Activated CD4-positive, alpha-beta T cell treated with anti-CD3 and anti-CD28 coated beads for 36 hours (primary cell): Measurements from ENCODE around the gene ZSCAN5B. TPM values are rescaled to one million over a fixed set of nuclear protein-coding genes. Genes with fewer than 3 reads are reported as not detected.

Source experiments
- ATAC-seq: fragments of 200-7000 bp; cut with Tn5 transposase; one replicate; pipeline ENCODE4 v1.10.0; 2021; ENCODE audit warnings: mild to moderate bottlenecking, moderate library complexity
- CTCF ChIA-PET: fragments of 350-600 bp; sonication (Branson Sonifier 250); formaldehyde crosslinking; loops from one replicate; lab custom pipeline; 2021; ENCODE audit warnings: antibody characterized with exemption; lab: Charles Lee
- POLR2A ChIA-PET: fragments of 350-600 bp; sonication (Branson Sonifier 250); formaldehyde crosslinking; loops from one replicate; lab custom pipeline; 2021; ENCODE audit warnings: antibody characterized with exemption, inconsistent platforms; lab: Charles Lee
- DNase-seq: peaks from one replicate; pipeline ENCODE4 v3.0.0-alpha.2; 2020
- H3K27ac Mint-ChIP-seq: one replicate; pipeline ENCODE4 v1.8.0; 2021; ENCODE audit warnings: mixed read lengths
- H3K27me3 Mint-ChIP-seq: one replicate; pipeline ENCODE4 v1.8.0; 2021; ENCODE audit warnings: mixed read lengths
- H3K36me3 Mint-ChIP-seq: one replicate; pipeline ENCODE4 v1.8.0; 2021; ENCODE audit warnings: low read depth, mixed read lengths
- H3K4me1 Mint-ChIP-seq: one replicate; pipeline ENCODE4 v1.8.0; 2021; ENCODE audit warnings: mixed read lengths
- H3K4me3 Mint-ChIP-seq: one replicate; pipeline ENCODE4 v1.8.0; 2021; ENCODE audit warnings: mild to moderate bottlenecking, moderate library complexity, mixed read lengths
- H3K9me3 Mint-ChIP-seq: one replicate; pipeline ENCODE4 v1.8.0; 2021; ENCODE audit warnings: low read depth, mixed read lengths
- intact Hi-C, 2 experiments: fragments of 100-400 bp; cut with DNase I in 1 of 2; cut with micrococcal nuclease in 1 of 2; formaldehyde crosslinking; loops; one replicate each; pipeline versions ENCODE4 v1.14.2 to v1.15.1; 2022 to 2024; cut with DNase I, micrococcal nuclease
- total RNA-seq, 2 experiments: library from RNA; stranded (reverse); gene quantifications; one replicate each; pipeline ENCODE4 v1.2.3, GENCODE V29; 2021

ZSCAN5B gene
- total RNA-seq, 2 experiments from 2014 or later = not detected

- Mint-ChIP-seq H3K4me1 (peaks cover 31% of the 10 kb centered on the region), H3K27me3 (no peaks in the 10 kb centered on the region), H3K27ac (no peak overlapping the region), H3K9me3 (no peaks in the 10 kb centered on the region), H3K4me3 (no peak overlapping the region), H3K36me3 (peaks cover 11% of the 10 kb centered on the region)
- no peak for ATAC-seq
- ChIA-PET POLR2A (no interaction called here), CTCF (no interaction called here)
- no peak for DNase-seq
- intact Hi-C loops = no loop called here
Observed at GRCh38 chr19:56144376-56144775, 53.2 kb downstream of the ZSCAN5B start.

GRCh38 chr19:56142897-56143434, 54.6 kb downstream of the ZSCAN5B start:
- no peaks in the 10 kb centered on the region for H3K27me3 Mint-ChIP-seq
- ATAC-seq (no peak), DNase-seq (no peak)
- POLR2A ChIA-PET = interaction anchor here (3.8 kb wide), 1 partner anchor 22 kb away, joined by 19 read pairs; the partner anchor contains the start of gene ZNF787
- H3K9me3 Mint-ChIP-seq = no peaks in the 10 kb centered on the region
- CTCF ChIA-PET = interaction anchor here (0.6 to 1.0 kb wide), 2 partner anchors 108 to 570 kb away, joined by 3 read pairs; no protein-coding TSS in a partner anchor
- H3K36me3 Mint-ChIP-seq = peaks cover 3% of the 10 kb centered on the region
- intact Hi-C loops = no loop called here
- H3K4me1 Mint-ChIP-seq = peaks cover 31% of the 10 kb centered on the region
- no peak overlapping the region for H3K27ac Mint-ChIP-seq
- H3K4me3 Mint-ChIP-seq = no peak overlapping the region

- CTCF ChIA-PET = interaction anchor here (0.6 to 1.1 kb wide), 5 partner anchors 20 to 1350 kb away, joined by 3 to 4 read pairs (median 3); no protein-coding TSS in a partner anchor
- intact Hi-C loops = no loop called here
- Mint-ChIP-seq H3K9me3 (no peaks in the 10 kb centered on the region), H3K4me3 (peak overlapping the region; percentile 89), H3K36me3 (no peaks in the 10 kb centered on the region), H3K27ac (peak overlapping the region; percentile 77), H3K4me1 (peaks cover 31% of the 10 kb centered on the region), H3K27me3 (no peaks in the 10 kb centered on the region)
- DNase-seq = no peak
- POLR2A ChIA-PET = interaction anchor here (1.0 to 3.8 kb wide), 2 partner anchors 21 to 171 kb away, joined by 3 to 19 read pairs; partner anchors contain the start of gene ZNF787
- ATAC-seq = no peak
Observed at GRCh38 chr19:56142087-56142787, 55.3 kb downstream of the ZSCAN5B start.

- Mint-ChIP-seq H3K9me3 (no peaks in the 10 kb centered on the region), H3K36me3 (no peaks in the 10 kb centered on the region), H3K27ac (peak overlapping the region; percentile 94), H3K27me3 (no peaks in the 10 kb centered on the region), H3K4me1 (peaks cover 31% of the 10 kb centered on the region), H3K4me3 (peak overlapping the region; percentile 89)
- POLR2A ChIA-PET = interaction anchor here (1.0 to 3.8 kb wide), 2 partner anchors 20 to 172 kb away, joined by 3 to 19 read pairs; partner anchors contain the start of gene ZNF787
- ATAC-seq = no peak
- DNase-seq = peak; percentile 53
- intact Hi-C loops = loop anchor here (1.0 to 2.0 kb wide), 9 partner anchors 20 to 883 kb away; partner anchors contain the start of genes EPN1 (in 1 of the 2), FIZ1 (in 1 of the 2), PPP6R1 (in 1 of the 2) and ZFP28 (in 1 of the 2)
- CTCF ChIA-PET = interaction anchor here (0.6 to 1.1 kb wide), 4 partner anchors 21 to 139 kb away, joined by 3 to 4 read pairs (median 4); no protein-coding TSS in a partner anchor
Observed at GRCh38 chr19:56141417-56141993, 56.1 kb downstream of the ZSCAN5B start.

- H3K4me1 Mint-ChIP-seq = peaks cover 31% of the 10 kb centered on the region
- CTCF ChIA-PET = interaction anchor here (0.9 to 1.1 kb wide), 3 partner anchors 18 to 140 kb away, joined by 3 to 4 read pairs (median 4); no protein-coding TSS in a partner anchor
- no peaks in the 10 kb centered on the region for H3K9me3 Mint-ChIP-seq
Observed at GRCh38 chr19:56140583-56141416, 56.8 kb downstream of the ZSCAN5B start, which contains the start of gene ZNF444. TSS of gene ZNF444 (plus strand) at chr19:56141287. CDS start at chr19:56146912, 5,625 bp downstream.

GRCh38 chr19:56139847-56140582, 57.6 kb downstream of the ZSCAN5B start:
- Mint-ChIP-seq H3K9me3 (no peaks in the 10 kb centered on the region), H3K27me3 (no peaks in the 10 kb centered on the region), H3K4me1 (peaks cover 31% of the 10 kb centered on the region), H3K4me3 (peak overlapping the region; percentile 89), H3K27ac (peak overlapping the region; percentile 94), H3K36me3 (no peaks in the 10 kb centered on the region)
- ChIA-PET POLR2A (interaction anchor here (3.8 kb wide), 1 partner anchor 19 kb away, joined by 19 read pairs; the partner anchor contains the start of gene ZNF787), CTCF (interaction anchor here (0.9 kb wide), 1 partner anchor 17 kb away, joined by 4 read pairs; no protein-coding TSS in a partner anchor)
- DNase-seq = peak; percentile 37
- no peak for ATAC-seq
- intact Hi-C loops = loop anchor here (1.0 to 2.0 kb wide), 7 partner anchors 19 to 881 kb away; partner anchors contain the start of genes PPP6R1 (in 1 of the 2), U2AF2 (in 1 of the 2), ZNF582 (in 1 of the 2) and ZNF628 (in 1 of the 2)

More at GRCh38 chr19:56140583-56141416, 56.8 kb downstream of the ZSCAN5B start, which contains the start of gene ZNF444:
- Mint-ChIP-seq H3K36me3 (no peaks in the 10 kb centered on the region), H3K4me3 (peak within 1 kb of the TSS; percentile 89), H3K27me3 (no peaks in the 10 kb centered on the region), H3K27ac (peak within 1 kb of the TSS; percentile 94)
- POLR2A ChIA-PET = interaction anchor here (3.8 kb wide), 1 partner anchor 19 kb away, joined by 19 read pairs; the partner anchor contains the start of gene ZNF787
- ATAC-seq (peak; percentile 90), DNase-seq (peak; percentile 99)
- intact Hi-C loops = loop anchor here (1.0 to 2.0 kb wide), 13 partner anchors 19 to 882 kb away; partner anchors contain the start of genes ZNF787 (in 2 of the 2), EPN1 (in 1 of the 2), FIZ1 (in 1 of the 2) and PPP6R1 (in 1 of the 2)

Other genes starting within 250 kb of the ZSCAN5B start
- gene NLRP8, start 250.0 kb downstream of the ZSCAN5B start, total RNA-seq = not detected
- not detected for gene NLRP5, start 211.0 kb downstream of the ZSCAN5B start, total RNA-seq
- gene ZNF787, start 76.5 kb downstream of the ZSCAN5B start, total RNA-seq = 10 to 100 TPM; 27.6 to 28.4 TPM
- 10 to 100 TPM; 29.2 to 32.2 TPM for gene ZNF444, start 56.5 kb downstream of the ZSCAN5B start, total RNA-seq
- gene GALP, start 21.8 kb downstream of the ZSCAN5B start, total RNA-seq = not detected
- gene ZSCAN5C, start 4.5 kb upstream of the ZSCAN5B start, total RNA-seq = not detected
- under 1 TPM; 0.30 to 0.76 TPM for gene EDDM13, start 75.0 kb upstream of the ZSCAN5B start, total RNA-seq
- gene ZSCAN5A, start 117.1 kb upstream of the ZSCAN5B start, total RNA-seq = 1 to 10 TPM; 8.3 to 9.9 TPM
- 1 to 10 TPM in 1 of 2 experiments, under 1 TPM in 1; 0.98 to 1.8 TPM for gene ZNF582, start 195.8 kb upstream of the ZSCAN5B start, total RNA-seq
- gene ZNF583, start 206.5 kb upstream of the ZSCAN5B start, total RNA-seq = 1 to 10 TPM; 2.1 to 3.0 TPM